Effector memory CD4-positive, alpha-beta T cell (primary cell): ENCODE results near the gene ITGAE.
"Not testable (repeated sequence)": the region's sequence is repeated elsewhere in the genome, so short reads cannot be mapped to it uniquely, and the experiment has no call there.

ENCODE experiments used
- DNase-seq, 3 donors: peaks; one replicate each; pipeline ENCODE4 v3.0.0-alpha.2; 2020
- H3K27ac ChIP-seq: 2 replicates; pipeline ENCODE4 v1.7.0; 2013; ENCODE audit warnings: mild to moderate bottlenecking, low read length, moderate library complexity; ENCODE audit not compliant: insufficient read depth, poor library complexity, severe bottlenecking
- H3K27me3 ChIP-seq: replicated peaks from 2 replicates; pipeline ENCODE4 v1.7.0; 2013; ENCODE audit warnings: mild to moderate bottlenecking, low read length; ENCODE audit not compliant: insufficient read depth, control insufficient read depth, poor library complexity, severe bottlenecking
- H3K36me3 ChIP-seq: 2 replicates; pipeline ENCODE4 v1.7.0; 2013; ENCODE audit warnings: mild to moderate bottlenecking, low read length, moderate library complexity; ENCODE audit not compliant: control insufficient read depth, insufficient read depth
- H3K4me1 ChIP-seq: 2 replicates; pipeline ENCODE4 v1.7.0; 2013; ENCODE audit warnings: low read length, mild to moderate bottlenecking; ENCODE audit not compliant: control insufficient read depth, insufficient read depth, poor library complexity, severe bottlenecking
- H3K4me3 ChIP-seq: 2 replicates; pipeline ENCODE4 v1.7.0; 2013; ENCODE audit warnings: low read length, low read depth, mild to moderate bottlenecking; ENCODE audit not compliant: insufficient read depth, poor library complexity, severe bottlenecking
- H3K9me3 ChIP-seq: 2 replicates; pipeline ENCODE4 v1.7.0; 2013; ENCODE audit warnings: mild to moderate bottlenecking, low read length, moderate library complexity; ENCODE audit not compliant: control insufficient read depth

The ITGAE gene

DNA sequence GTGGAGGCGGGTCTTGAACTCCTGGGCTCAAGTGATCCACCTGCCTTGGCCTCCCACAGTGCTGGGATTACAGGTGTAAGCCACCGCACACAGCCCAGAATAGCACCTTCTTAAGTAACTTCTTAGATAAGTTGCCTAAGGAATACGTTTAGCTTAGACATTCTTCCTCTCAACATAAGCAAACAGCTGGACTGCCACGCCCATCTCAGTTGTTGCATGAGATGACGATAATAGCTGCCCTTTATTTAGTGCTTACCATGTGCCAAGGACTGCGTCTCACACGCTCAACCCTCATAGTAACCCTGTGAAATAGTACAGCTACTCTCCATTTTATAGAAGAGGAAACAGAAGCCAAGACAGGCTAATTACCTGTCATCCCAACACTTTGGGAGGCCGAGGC, 65.5 kb downstream of the ITGAE start:
- H3K36me3 ChIP-seq, result no peaks in the 10 kb centered on the region
- H3K4me1 ChIP-seq, result peaks cover 20% of the 10 kb centered on the region
- H3K27me3 ChIP-seq, result no peaks in the 10 kb centered on the region
- no peak overlapping the region for H3K4me3 ChIP-seq
- no peak overlapping the region for H3K27ac ChIP-seq
- no peaks in the 10 kb centered on the region for H3K9me3 ChIP-seq
- DNase-seq, result no peak

- H3K4me1 ChIP-seq, result peaks cover 20% of the 10 kb centered on the region
- H3K9me3 ChIP-seq, DNase-seq, H3K36me3 ChIP-seq, H3K27me3 ChIP-seq, H3K4me3 ChIP-seq, H3K27ac ChIP-seq: not testable (repeated sequence)
These were observed 66.1 kb downstream of the ITGAE start for GRCh38 chr17:3734911-3735276.

GRCh38 chr17:3732210-3732621, 68.8 kb downstream of the ITGAE start:
- Histone ChIP-seq H3K27me3 (no peaks in the 10 kb centered on the region), H3K4me3 (no peak overlapping the region)
- DNase-seq, result no peak

GRCh38 chr17:3730881-3731429, 70.0 kb downstream of the ITGAE start:
- Histone ChIP-seq H3K4me1 (no peaks in the 10 kb centered on the region), H3K4me3 (no peak overlapping the region), H3K27ac (no peak overlapping the region), H3K36me3 (no peaks in the 10 kb centered on the region), H3K9me3 (no peaks in the 10 kb centered on the region), H3K27me3 (no peaks in the 10 kb centered on the region)
- no peak for DNase-seq

More at GRCh38 chr17:3732210-3732621, 68.8 kb downstream of the ITGAE start:
- no peaks in the 10 kb centered on the region for H3K36me3 ChIP-seq
- H3K27ac ChIP-seq, result no peak overlapping the region
- H3K9me3 ChIP-seq, result no peaks in the 10 kb centered on the region
- H3K4me1 ChIP-seq, result no peaks in the 10 kb centered on the region

GRCh38 chr17:3729881-3730280, 71.1 kb downstream of the ITGAE start:
- DNase-seq, result no peak
- no peaks in the 10 kb centered on the region for H3K9me3 ChIP-seq
- H3K4me1 ChIP-seq, result no peaks in the 10 kb centered on the region
- no peak overlapping the region for H3K27ac ChIP-seq
- no peaks in the 10 kb centered on the region for H3K27me3 ChIP-seq
- no peaks in the 10 kb centered on the region for H3K36me3 ChIP-seq
- H3K4me3 ChIP-seq, result no peak overlapping the region

DNA sequence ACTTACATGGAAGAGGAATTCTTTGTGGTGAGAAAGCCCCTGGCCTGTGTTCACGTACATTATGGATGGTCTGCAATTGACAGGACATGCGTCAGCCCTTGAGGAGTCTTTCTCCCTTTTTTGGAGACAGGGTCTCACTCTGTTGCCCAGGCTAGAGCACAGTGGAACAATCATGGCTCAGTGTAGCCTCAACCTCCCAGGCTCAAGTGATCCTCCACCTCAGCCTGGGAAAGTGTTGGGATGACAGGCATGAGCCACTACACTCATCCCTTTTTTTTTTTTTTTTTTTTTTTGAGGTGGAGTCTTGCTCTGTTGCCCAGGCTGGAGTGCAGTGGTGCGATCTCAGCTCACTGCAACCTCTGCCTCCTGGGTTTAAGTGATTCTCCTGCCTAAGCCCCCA, 72.9 kb downstream of the ITGAE start:
- H3K27ac ChIP-seq, DNase-seq, H3K4me3 ChIP-seq, H3K4me1 ChIP-seq, H3K27me3 ChIP-seq, H3K36me3 ChIP-seq, H3K9me3 ChIP-seq: not testable (repeated sequence)

DNA sequence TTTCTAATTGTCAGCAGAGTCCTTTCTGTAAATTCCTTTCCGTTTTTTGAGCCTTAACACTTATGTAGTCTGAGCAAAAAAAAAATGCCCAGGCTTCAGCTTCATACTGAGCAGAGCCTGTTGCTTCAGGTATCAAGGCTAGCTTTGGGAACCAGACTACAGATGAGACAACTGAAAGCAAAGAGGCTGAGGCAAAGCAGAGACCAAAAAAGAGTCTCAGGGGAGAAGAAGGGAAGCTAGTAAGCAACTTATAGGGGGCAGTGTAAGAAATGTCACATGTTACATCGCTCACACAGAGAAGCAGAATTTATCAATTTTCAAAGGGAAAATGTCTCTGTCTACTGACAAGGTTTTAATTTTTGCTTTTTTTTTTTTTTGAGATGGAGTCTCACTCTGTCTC, 73.9 kb downstream of the ITGAE start:
- Histone ChIP-seq H3K4me3 (no peak overlapping the region), H3K27me3 (no peaks in the 10 kb centered on the region), H3K4me1 (peaks cover 16% of the 10 kb centered on the region), H3K36me3 (no peaks in the 10 kb centered on the region), H3K27ac (no peak overlapping the region), H3K9me3 (no peaks in the 10 kb centered on the region)
- no peak for DNase-seq

DNA sequence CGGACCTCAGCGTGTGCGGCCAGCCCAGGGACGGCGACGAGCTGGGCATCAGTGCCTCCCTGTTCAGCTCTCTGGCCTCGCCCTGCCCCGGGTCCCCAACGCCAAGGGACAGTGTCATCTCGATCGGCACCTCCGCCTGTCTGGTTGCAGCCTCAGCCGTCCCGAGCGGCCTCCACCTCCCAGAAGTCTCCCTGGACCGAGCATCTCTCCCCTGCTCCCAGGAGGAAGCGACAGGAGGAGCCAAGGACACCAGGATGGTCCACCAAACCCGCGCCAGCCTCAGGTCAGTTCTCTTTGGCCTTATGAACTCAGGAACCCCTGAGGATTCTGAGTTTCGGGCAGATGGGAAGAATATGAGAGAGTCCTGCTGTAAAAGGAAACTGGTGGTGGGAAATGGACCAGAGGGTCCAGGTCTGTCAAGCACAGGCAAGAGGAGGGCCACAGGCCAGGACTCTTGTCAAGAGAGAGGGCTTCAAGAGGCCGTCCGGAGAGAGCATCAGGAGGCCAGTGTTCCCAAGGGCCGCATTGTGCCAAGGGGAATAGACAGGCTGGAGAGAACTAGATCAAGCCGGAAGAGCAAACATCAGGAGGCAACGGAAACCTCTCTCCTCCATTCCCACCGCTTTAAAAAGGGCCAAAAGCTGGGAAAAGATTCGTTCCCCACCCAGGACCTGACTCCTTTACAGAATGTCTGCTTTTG, 76.5 kb downstream of the ITGAE start:
- Histone ChIP-seq H3K36me3 (no peaks in the 10 kb centered on the region), H3K27ac (no peak overlapping the region), H3K27me3 (no peaks in the 10 kb centered on the region), H3K4me3 (peak overlapping the region; percentile 83), H3K9me3 (no peaks in the 10 kb centered on the region), H3K4me1 (peaks cover 16% of the 10 kb centered on the region)
- DNase-seq, result no peak

DNA sequence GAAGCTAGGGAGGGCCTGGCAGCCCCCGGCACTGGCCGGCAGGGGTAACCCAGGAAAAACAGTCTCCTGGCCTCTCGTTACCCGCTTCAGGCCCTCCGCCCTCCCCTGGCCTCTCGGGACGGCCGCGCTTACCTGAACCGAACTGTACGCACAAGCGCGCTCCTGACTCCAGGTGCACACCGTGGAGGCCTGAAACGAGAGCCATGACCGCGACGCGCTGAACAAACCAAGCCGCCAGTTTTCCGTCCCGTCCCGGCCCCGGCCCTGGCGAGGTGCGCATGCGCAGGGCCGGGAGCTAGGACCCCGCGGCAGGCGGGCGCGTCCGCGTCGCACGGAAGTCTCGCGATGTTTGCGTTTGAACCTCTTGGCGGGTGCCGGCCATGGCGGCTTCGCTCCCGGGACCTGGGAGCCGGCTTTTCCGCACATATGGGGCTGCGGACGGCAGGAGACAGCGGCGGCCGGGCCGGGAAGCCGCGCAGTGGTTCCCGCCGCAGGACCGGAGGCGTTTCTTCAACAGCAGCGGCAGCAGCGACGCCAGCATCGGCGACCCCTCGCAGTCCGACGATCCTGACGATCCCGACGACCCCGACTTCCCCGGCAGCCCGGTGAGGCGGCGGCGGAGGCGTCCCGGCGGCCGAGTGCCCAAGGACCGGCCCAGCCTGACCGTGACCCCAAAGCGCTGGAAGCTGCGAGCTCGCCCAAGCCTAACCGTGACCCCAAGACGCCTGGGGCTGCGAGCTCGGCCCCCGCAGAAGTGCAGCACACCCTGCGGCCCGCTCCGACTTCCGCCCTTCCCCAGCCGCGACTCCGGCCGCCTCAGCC, 77.2 kb downstream of the ITGAE start, which contains the start of gene HASPIN:
Gene HASPIN, plus strand, starts transcription at position 348 of the 822 bp plus-strand sequence. Its CDS starts 33 bp downstream, at position 381.
- Histone ChIP-seq H3K27ac (peak within 1 kb of the TSS; percentile 84), H3K27me3 (no peaks in the 10 kb centered on the region), H3K4me1 (peaks cover 16% of the 10 kb centered on the region), H3K9me3 (no peaks in the 10 kb centered on the region), H3K36me3 (no peaks in the 10 kb centered on the region), H3K4me3 (peak within 1 kb of the TSS; percentile 83)
- DNase-seq, result peak; percentile 80 to 89 (median 86)

- H3K27ac ChIP-seq, result peak overlapping the region; percentile 84
- no peaks in the 10 kb centered on the region for H3K27me3 ChIP-seq
- peak overlapping the region; percentile 83 for H3K4me3 ChIP-seq
- H3K9me3 ChIP-seq, result no peaks in the 10 kb centered on the region
- DNase-seq, result no peak
- peaks cover 16% of the 10 kb centered on the region for H3K4me1 ChIP-seq
- peaks cover 4% of the 10 kb centered on the region for H3K36me3 ChIP-seq
These were observed 77.8 kb downstream of the ITGAE start for GRCh38 chr17:3723188-3723555.
